ENCODE results near the gene NCOA7.
"Not testable (repeated sequence)": the region's sequence is repeated elsewhere in the genome, so short reads cannot be mapped to it uniquely, and the experiment has no call there.

Gene NCOA7

DNA sequence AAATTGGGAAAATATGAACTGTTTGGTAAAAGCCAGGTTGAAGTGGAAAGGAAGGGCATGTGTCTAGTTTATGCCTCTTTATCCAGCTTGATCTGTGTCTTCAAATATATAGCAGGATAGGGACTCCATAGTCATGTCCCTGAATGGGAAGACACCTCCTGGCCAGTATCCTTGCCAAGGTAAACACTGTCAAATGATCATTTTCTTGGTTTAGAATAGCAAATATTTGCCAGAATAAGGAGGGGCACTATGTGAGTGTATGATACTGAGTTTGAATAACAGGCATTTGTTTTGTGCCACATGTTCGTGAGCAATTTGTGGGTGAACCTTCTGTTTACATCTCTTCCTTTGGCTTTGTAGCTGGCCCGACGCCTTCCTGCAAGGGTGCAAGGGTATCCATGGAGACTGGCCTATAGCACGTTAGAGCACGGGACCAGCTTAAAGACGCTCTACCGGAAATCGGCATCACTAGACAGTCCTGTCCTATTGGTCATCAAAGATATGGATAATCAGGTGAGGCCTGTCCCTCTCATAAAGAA is 131.6 kb downstream of the NCOA7 start:
- Histone ChIP-seq H3K9me3 (ENCODE audit: insufficient read depth, low read depth, low read length) (no peaks in the 10 kb centered on the region), H3K36me3 (ENCODE audit: insufficient read depth, low read depth, low read length) (peaks cover 29% of the 10 kb centered on the region), H3K27ac (ENCODE audit: low read length) (no peak overlapping the region), H3K27me3 (ENCODE audit: insufficient read depth, low read length) (no peaks in the 10 kb centered on the region), H3K4me1 (ENCODE audit: insufficient read depth, low read length) (peaks cover 18% of the 10 kb centered on the region), H3K4me3 (ENCODE audit: low read length) (no peak overlapping the region), H3K9ac (ENCODE audit: low read depth, low read length) (no peak overlapping the region)

DNA sequence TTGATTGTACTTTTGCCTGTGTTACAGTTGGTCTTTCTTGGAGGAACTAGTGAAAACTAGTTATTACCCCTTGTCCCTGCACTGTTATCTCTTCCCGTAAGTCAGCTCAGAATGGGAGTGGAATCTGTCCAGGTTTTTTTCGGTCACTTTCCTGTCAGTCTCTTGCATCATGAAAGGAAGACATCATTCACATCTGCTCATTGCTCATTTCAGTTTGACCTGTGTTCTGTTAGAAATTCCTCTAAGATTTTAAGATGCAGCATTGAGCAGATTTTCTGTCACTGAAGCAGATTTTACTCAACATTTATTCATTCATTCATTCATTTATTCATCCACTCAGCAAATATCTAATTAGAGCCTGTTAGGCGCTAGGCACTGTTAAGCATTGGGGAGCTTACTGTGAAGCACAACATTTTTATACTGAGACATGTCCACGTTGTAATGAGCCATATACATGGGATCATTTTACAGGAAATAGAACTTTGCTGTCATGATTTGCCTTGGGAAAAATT is 132.7 kb downstream of the NCOA7 start:
- Histone ChIP-seq H3K36me3 (ENCODE audit: insufficient read depth, low read depth, low read length) (peaks cover 40% of the 10 kb centered on the region), H3K4me3 (ENCODE audit: low read length) (no peak overlapping the region), H3K9me3 (ENCODE audit: insufficient read depth, low read depth, low read length) (no peaks in the 10 kb centered on the region), H3K27ac (ENCODE audit: low read length) (no peak overlapping the region), H3K9ac (ENCODE audit: low read depth, low read length) (no peak overlapping the region), H3K27me3 (ENCODE audit: insufficient read depth, low read length) (no peaks in the 10 kb centered on the region), H3K4me1 (ENCODE audit: insufficient read depth, low read length) (peaks cover 10% of the 10 kb centered on the region)

DNA sequence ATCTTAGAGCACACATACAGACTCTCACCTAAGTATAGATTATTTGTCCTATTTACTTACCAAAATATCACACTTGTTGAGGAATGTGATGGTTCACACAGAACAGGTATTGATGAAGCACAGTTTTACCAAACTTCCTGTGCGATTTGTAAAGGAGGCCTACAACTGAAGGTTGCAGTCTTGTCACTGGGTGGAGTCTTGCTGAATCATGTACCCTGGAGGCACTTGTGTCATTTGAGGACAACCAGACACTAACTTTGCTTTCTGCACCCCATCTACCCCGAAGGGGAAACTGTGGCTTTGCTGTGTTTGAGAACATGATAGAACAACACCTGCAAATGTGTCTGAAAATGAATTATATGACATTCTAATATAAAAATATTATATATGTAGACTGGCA is 133.4 kb downstream of the NCOA7 start:
- peaks cover 43% of the 10 kb centered on the region for H3K36me3 ChIP-seq (ENCODE audit: insufficient read depth, low read depth, low read length)
- peaks cover 3% of the 10 kb centered on the region; the same call in 1 of the 2 replicates for H3K4me1 ChIP-seq (ENCODE audit: insufficient read depth, low read length)
- H3K9me3 ChIP-seq (ENCODE audit: insufficient read depth, low read depth, low read length), result no peaks in the 10 kb centered on the region
- no peaks in the 10 kb centered on the region for H3K27me3 ChIP-seq (ENCODE audit: insufficient read depth, low read length)
- no peak overlapping the region for H3K27ac ChIP-seq (ENCODE audit: low read length)
- no peak overlapping the region for H3K9ac ChIP-seq (ENCODE audit: low read depth, low read length)
- H3K4me3 ChIP-seq (ENCODE audit: low read length), result no peak overlapping the region

DNA sequence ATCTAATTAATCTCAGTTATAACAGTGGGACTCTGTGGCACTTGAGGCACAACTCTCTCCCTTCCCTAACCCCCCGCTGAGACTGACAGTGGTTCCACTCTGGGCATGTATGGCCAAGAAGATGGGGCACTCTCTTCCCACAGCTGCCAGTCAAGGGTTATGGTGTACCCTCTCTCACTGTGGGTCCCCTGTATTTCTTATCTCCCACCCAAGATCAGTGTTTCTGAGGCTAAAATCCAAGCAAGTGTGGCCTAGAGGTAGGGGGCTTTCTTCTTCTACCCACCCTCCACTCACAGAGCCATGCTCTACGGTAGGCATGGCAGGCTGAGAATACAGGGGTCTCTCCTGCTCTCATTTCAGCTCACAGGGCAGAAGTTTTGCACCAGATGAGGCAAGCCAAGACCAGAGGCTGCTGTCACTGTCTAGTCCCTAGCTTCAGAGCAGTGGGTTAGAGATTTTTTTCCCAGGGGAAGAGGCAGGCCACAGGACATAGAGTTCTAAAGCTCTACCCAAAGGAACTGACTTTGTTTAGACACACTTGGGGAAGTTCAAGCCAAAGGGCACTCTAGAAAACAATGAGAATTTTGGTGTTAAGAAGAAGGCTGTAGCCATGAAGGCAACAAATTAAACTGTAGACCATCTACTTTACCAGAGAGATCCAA is 134.1 kb downstream of the NCOA7 start:
- Histone ChIP-seq H3K27me3 (ENCODE audit: insufficient read depth, low read length) (no peaks in the 10 kb centered on the region), H3K9me3 (ENCODE audit: insufficient read depth, low read depth, low read length) (no peaks in the 10 kb centered on the region), H3K36me3 (ENCODE audit: insufficient read depth, low read depth, low read length) (peaks cover 43% of the 10 kb centered on the region), H3K9ac (ENCODE audit: low read depth, low read length) (no peak overlapping the region), H3K27ac (ENCODE audit: low read length) (no peak overlapping the region), H3K4me3 (ENCODE audit: low read length) (no peak overlapping the region), H3K4me1 (ENCODE audit: insufficient read depth, low read length) (no peaks in the 10 kb centered on the region)

DNA sequence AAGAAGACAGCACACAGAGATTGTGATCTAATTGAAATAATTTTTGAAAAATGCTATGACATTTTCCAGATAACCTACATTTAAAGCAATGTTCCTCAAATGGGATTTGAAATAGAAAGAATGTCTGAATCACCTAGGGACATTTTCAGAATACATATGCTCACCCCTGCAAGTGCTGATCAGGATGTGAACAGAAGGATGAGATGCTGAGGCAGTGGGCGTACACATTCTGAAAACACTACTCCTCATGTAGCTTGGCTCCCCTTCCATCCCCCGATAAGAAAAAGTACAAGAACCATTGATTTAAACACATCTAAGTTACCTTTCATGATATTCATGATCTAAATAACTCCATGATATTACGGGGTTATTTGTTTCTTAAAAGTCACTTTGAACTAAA is 136.0 kb downstream of the NCOA7 start:
- no peak overlapping the region for H3K27ac ChIP-seq (ENCODE audit: low read length)
- H3K9ac ChIP-seq (ENCODE audit: low read depth, low read length), result no peak overlapping the region
- H3K9me3 ChIP-seq (ENCODE audit: insufficient read depth, low read depth, low read length), result no peaks in the 10 kb centered on the region
- peaks cover 41% of the 10 kb centered on the region for H3K36me3 ChIP-seq (ENCODE audit: insufficient read depth, low read depth, low read length)
- no peak overlapping the region for H3K4me3 ChIP-seq (ENCODE audit: low read length)
- H3K4me1 ChIP-seq (ENCODE audit: insufficient read depth, low read length), result no peaks in the 10 kb centered on the region
- H3K27me3 ChIP-seq (ENCODE audit: insufficient read depth, low read length), result no peaks in the 10 kb centered on the region

DNA sequence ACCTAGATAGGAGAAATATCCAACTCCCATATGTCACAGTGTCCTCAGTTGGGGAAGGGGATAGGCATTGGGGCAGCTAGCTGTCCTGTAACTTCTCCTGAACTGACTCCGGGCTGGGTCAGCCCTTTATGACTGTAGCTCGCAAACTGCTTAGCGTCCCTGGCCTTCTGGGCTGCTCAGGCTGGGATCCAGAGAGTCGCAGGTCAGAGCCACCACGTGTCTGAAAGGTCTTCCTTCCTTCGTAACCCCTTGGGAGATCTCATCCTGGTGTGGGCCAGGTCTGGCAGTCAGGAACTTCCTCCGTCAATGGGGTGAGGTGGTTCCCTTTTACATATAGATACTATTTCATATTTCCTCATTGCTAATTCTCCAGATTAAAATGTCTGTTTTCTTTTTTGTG is 137.0 kb downstream of the NCOA7 start:
- Histone ChIP-seq H3K36me3 (ENCODE audit: insufficient read depth, low read depth, low read length) (peaks cover 32% of the 10 kb centered on the region; the same call in 1 of the 2 replicates), H3K9ac (ENCODE audit: low read depth, low read length) (no peak overlapping the region), H3K27me3 (ENCODE audit: insufficient read depth, low read length) (no peaks in the 10 kb centered on the region), H3K9me3 (ENCODE audit: insufficient read depth, low read depth, low read length) (no peaks in the 10 kb centered on the region), H3K4me1 (ENCODE audit: insufficient read depth, low read length) (no peaks in the 10 kb centered on the region), H3K27ac (ENCODE audit: low read length) (no peak overlapping the region), H3K4me3 (ENCODE audit: low read length) (no peak overlapping the region)

DNA sequence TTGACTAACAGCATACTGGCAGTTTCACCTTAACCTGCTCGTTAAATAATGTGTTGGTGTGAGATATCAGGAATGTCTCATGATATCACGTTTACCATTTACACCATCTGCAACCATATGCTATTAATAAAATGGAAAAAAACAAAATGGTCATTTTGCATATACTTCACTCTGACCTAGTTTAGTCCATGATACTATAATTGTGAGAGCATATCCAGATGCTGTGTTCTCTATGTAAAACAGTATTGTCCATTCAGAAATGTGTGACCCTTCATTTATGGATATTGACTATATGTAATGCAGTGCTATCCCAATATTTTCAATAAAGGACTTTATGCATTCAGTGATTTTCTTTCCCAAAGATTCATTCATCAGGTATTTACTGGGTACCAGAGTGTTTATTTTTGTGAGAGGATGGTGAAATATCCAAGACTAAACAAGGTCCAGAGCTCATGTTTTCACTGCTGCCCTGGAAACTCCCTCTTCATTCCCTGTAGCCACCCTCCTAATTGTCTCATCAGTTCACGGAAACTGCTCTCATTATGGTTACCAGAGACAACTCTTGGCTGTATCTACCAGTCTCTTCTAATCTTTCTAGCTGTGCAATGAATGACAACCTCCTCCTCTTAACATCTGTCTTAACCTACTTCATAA is 140.1 kb downstream of the NCOA7 start:
- no peaks in the 10 kb centered on the region for H3K27me3 ChIP-seq (ENCODE audit: insufficient read depth, low read length)
- no peaks in the 10 kb centered on the region for H3K9me3 ChIP-seq (ENCODE audit: insufficient read depth, low read depth, low read length)
- H3K9ac ChIP-seq (ENCODE audit: low read depth, low read length), result no peak overlapping the region
- H3K4me3 ChIP-seq (ENCODE audit: low read length), result no peak overlapping the region
- H3K36me3 ChIP-seq (ENCODE audit: insufficient read depth, low read depth, low read length), result peaks cover 13% of the 10 kb centered on the region; the same call in 1 of the 2 replicates
- no peak overlapping the region for H3K27ac ChIP-seq (ENCODE audit: low read length)
- no peaks in the 10 kb centered on the region for H3K4me1 ChIP-seq (ENCODE audit: insufficient read depth, low read length)

DNA sequence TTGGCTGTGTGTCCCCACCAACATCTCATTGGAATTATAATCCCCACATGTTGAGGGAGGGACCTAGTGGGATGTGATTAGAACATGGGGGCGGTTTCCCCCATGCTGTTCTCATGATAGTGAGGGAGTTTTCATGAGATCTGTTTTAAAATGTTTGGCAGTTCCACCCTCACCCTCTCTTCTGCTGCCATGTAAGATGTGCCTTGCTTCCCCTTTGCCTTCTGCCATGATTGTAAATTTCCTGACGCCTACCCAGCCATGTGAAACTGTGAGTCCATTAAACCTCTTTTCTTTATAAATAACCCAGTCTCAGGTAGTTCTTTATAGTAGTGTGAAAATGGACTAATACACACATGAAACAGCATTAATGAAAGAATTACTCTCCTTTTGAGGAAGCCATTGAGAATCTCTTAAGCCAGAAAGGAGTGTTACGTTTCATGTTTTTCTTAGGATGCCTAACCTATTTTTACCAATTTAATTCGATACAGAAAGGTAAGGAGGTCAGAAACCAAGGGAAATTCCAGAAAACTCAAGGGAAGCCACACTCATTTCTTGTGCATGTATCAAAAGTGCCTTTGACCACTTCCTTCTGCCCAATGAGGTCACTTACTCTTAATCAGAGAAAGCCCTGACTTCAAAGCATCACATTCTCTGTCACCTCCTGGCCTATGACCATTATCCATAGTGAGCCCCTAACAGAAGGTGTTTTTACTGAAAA is 141.1 kb downstream of the NCOA7 start:
- H3K27ac ChIP-seq (ENCODE audit: low read length), result no peak overlapping the region
- H3K36me3 ChIP-seq (ENCODE audit: insufficient read depth, low read depth, low read length), result peaks cover 13% of the 10 kb centered on the region; the same call in 1 of the 2 replicates
- no peaks in the 10 kb centered on the region for H3K27me3 ChIP-seq (ENCODE audit: insufficient read depth, low read length)
- H3K4me3 ChIP-seq (ENCODE audit: low read length), result no peak overlapping the region
- H3K4me1 ChIP-seq (ENCODE audit: insufficient read depth, low read length), result no peaks in the 10 kb centered on the region
- H3K9me3 ChIP-seq (ENCODE audit: insufficient read depth, low read depth, low read length), result no peaks in the 10 kb centered on the region
- no peak overlapping the region for H3K9ac ChIP-seq (ENCODE audit: low read depth, low read length)

DNA sequence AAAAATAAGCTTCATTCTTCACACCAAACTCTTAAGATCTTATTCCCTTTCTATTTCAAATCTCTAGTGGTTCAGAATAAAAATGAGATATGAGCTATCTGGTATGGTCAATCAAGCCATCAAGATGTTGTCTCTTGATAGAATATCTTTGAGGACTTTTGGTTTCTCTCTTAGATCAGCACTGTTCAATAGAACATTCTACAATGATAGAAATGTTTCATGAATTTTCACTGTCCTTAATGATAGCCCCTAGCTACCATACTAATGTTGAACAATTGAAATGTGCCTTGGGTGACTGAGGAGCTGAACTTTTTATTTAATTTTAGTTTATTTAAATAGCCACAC is 141.7 kb downstream of the NCOA7 start:
- no peak overlapping the region for H3K9ac ChIP-seq (ENCODE audit: low read depth, low read length)
- no peaks in the 10 kb centered on the region for H3K27me3 ChIP-seq (ENCODE audit: insufficient read depth, low read length)
- H3K4me1 ChIP-seq (ENCODE audit: insufficient read depth, low read length), result no peaks in the 10 kb centered on the region
- H3K36me3 ChIP-seq (ENCODE audit: insufficient read depth, low read depth, low read length), result peaks cover 13% of the 10 kb centered on the region; the same call in 1 of the 2 replicates
- H3K4me3 ChIP-seq (ENCODE audit: low read length), result no peak overlapping the region
- H3K9me3 ChIP-seq (ENCODE audit: insufficient read depth, low read depth, low read length), result no peaks in the 10 kb centered on the region
- H3K27ac ChIP-seq (ENCODE audit: low read length), result no peak overlapping the region

DNA sequence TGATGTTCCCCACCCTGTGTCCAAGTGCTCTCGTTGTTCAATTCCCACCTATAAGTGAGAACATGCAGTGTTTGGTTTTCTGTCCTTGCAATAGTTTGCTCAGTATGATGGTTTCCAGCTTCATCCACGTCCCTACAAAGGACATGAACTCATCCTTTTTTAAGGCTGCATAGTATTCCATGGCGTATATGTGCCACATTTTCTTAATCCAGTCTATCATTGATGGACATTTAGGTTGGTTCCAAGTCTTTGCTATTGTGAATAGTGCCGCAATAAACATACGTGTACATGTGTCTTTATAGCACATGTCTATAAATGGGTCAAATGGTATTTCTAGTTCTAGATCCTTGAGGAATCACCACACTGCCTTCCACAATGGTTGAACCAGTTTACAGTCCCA is 144.8 kb downstream of the NCOA7 start:
- not testable (repeated sequence) for H3K4me3 ChIP-seq (ENCODE audit: low read length); H3K27me3 ChIP-seq (ENCODE audit: insufficient read depth, low read length)

DNA sequence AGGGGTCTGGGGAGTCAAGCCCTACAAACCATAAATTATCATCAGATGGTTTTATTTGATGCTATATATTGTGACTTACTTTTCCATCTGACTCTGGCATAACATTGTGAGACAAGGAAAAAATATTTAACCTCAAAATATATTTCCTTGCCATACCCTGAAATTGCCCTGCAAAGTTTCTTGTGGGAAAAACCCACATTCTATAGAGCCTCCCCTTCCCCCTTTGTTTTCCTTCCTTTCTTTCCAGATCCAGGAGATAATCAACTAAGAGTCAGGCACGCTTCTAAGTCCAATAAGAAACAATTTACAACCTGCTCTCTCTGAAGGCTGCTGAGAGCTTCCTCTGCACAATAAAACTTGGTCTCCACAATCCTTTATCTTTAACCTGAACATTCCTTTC is 148.3 kb downstream of the NCOA7 start:
- Histone ChIP-seq H3K4me1 (ENCODE audit: insufficient read depth, low read length) (no peaks in the 10 kb centered on the region), H3K9ac (ENCODE audit: low read depth, low read length) (no peak overlapping the region), H3K36me3 (ENCODE audit: insufficient read depth, low read depth, low read length) (no peaks in the 10 kb centered on the region), H3K9me3 (ENCODE audit: insufficient read depth, low read depth, low read length) (no peaks in the 10 kb centered on the region), H3K4me3 (ENCODE audit: low read length) (no peak overlapping the region), H3K27me3 (ENCODE audit: insufficient read depth, low read length) (no peaks in the 10 kb centered on the region), H3K27ac (ENCODE audit: low read length) (no peak overlapping the region)

More for the DNA sequence above, 144.8 kb downstream of the NCOA7 start:
- H3K9me3 ChIP-seq (ENCODE audit: insufficient read depth, low read depth, low read length); H3K27ac ChIP-seq (ENCODE audit: low read length); H3K9ac ChIP-seq (ENCODE audit: low read depth, low read length); H3K4me1 ChIP-seq (ENCODE audit: insufficient read depth, low read length); H3K36me3 ChIP-seq (ENCODE audit: insufficient read depth, low read depth, low read length): not testable (repeated sequence)
